Keratinocyte (primary cell): ENCODE data around the gene LRRC8C. TPM values are rescaled to one million over a fixed set of nuclear protein-coding genes. Genes with fewer than 3 reads are reported as not detected.

Experiments
- DNase-seq: peaks from one replicate; pipeline ENCODE4 v3.0.0-alpha.2; 2011; ENCODE audit warnings: low read depth, missing footprints, low spot score
- FAIRE-seq: peaks from 2 replicates; lab custom pipeline; 2011; peaks lifted over from hg19 to GRCh38; lab: Jason Lieb, UNC
- H2AFZ ChIP-seq: 2 replicates; pipeline ENCODE4 v1.6.0; 2012; ENCODE audit warnings: low read length, control low read depth, inconsistent platforms; ENCODE audit not compliant: control insufficient read depth
- H3K27ac ChIP-seq: 2 replicates; pipeline ENCODE4 v1.5.1; 2011; ENCODE audit warnings: low read length; ENCODE audit not compliant: control insufficient read depth, insufficient read depth
- H3K27me3 ChIP-seq: 3 replicates; pipeline ENCODE4 v1.6.0; 2011; ENCODE audit warnings: low read length; ENCODE audit not compliant: control insufficient read depth, insufficient read depth; ENCODE audit errors: extremely low read depth
- H3K36me3 ChIP-seq, 2 experiments: 2 replicates in 1 of 2; 3 replicates in 1 of 2; pipeline ENCODE4 v1.5.1; 2011; ENCODE audit warnings: low read length in 2 of 2, mild to moderate bottlenecking in 1 of 2; ENCODE audit not compliant: control insufficient read depth in 2 of 2, insufficient read depth in 2 of 2; ENCODE audit errors: extremely low read depth in 1 of 2
- H3K4me1 ChIP-seq: 3 replicates; pipeline ENCODE4 v1.5.1; 2011; ENCODE audit warnings: low read length; ENCODE audit not compliant: control insufficient read depth, insufficient read depth; ENCODE audit errors: extremely low read depth
- H3K4me2 ChIP-seq: 3 replicates; pipeline ENCODE4 v1.6.0; 2011; ENCODE audit warnings: low read depth, low read length; ENCODE audit not compliant: control insufficient read depth, insufficient read depth; ENCODE audit errors: extremely low read depth
- H3K4me3 ChIP-seq, 3 experiments: fragments of 200-600 bp in 1 of 3; sonication (generic) in 1 of 3; 2 replicates in 2 of 3; 3 replicates in 1 of 3; pipeline ENCODE4 v1.5.1; 2011 to 2016; ENCODE audit warnings: low read length in 3 of 3, mild to moderate bottlenecking in 3 of 3, control low read depth in 2 of 3, inconsistent platforms in 1 of 3, low read depth in 1 of 3, mixed read lengths in 1 of 3, mixed run types in 1 of 3, moderate library complexity in 1 of 3; ENCODE audit not compliant: control insufficient read depth in 2 of 3, insufficient read depth in 2 of 3; ENCODE audit errors: extremely low read depth in 1 of 3
- H3K79me2 ChIP-seq: 2 replicates; pipeline ENCODE4 v1.6.0; 2012; ENCODE audit warnings: low read length; ENCODE audit not compliant: control insufficient read depth, insufficient read depth
- H3K9ac ChIP-seq: 3 replicates; pipeline ENCODE4 v1.6.0; 2011; ENCODE audit warnings: low read length; ENCODE audit not compliant: control insufficient read depth, insufficient read depth; ENCODE audit errors: extremely low read depth
- H3K9me1 ChIP-seq: 3 replicates; pipeline ENCODE4 v1.6.0; 2011; ENCODE audit warnings: low read length; ENCODE audit not compliant: control insufficient read depth, insufficient read depth; ENCODE audit errors: extremely low read depth
- H3K9me3 ChIP-seq: 2 replicates; pipeline ENCODE4 v1.5.1; 2012; ENCODE audit warnings: low read depth, low read length; ENCODE audit not compliant: control insufficient read depth
- H4K20me1 ChIP-seq: 3 replicates; pipeline ENCODE4 v1.6.0; 2011; ENCODE audit warnings: low read length; ENCODE audit not compliant: control insufficient read depth, insufficient read depth; ENCODE audit errors: extremely low read depth
- CTCF ChIP-seq, 3 experiments: IDR thresholded peaks in 1 of 3; conservative IDR thresholded peaks in 1 of 3; optimal IDR thresholded peaks in 1 of 3; 2 replicates in 2 of 3; 3 replicates in 1 of 3; pipeline versions ENCODE3 to v1.5.1; 2011; ENCODE audit warnings: low read length in 3 of 3, mild to moderate bottlenecking in 3 of 3, moderate library complexity in 2 of 3, control low read depth in 1 of 3, inconsistent platforms in 1 of 3; ENCODE audit not compliant: insufficient read depth in 2 of 3; ENCODE audit errors: extremely low read depth in 1 of 3
- EZH2 ChIP-seq: IDR thresholded peaks from one replicate; pipeline ENCODE4 v1.6.1; 2012; ENCODE audit warnings: inconsistent platforms, mild to moderate bottlenecking, low read length, moderate library complexity
- dilution Hi-C: fragments of 300-500 bp; cut with MboI; formaldehyde crosslinking; loops from one replicate; pipeline ENCODE4 v1.7.0; 2020; ENCODE audit warnings: low sequenced_read_pairs; ENCODE audit not compliant: extremely low pct_ligation_motif_present
- polyA plus RNA-seq, 5 experiments: library from polyadenylated mRNA; depleted of rRNA in 3 of 5; stranded (reverse) in 3 of 5; stranded (forward) in 1 of 5; unstranded in 1 of 5; fragments of >200 nt; gene quantifications; 1 replicate in 1 of 5; 2 replicates in 3 of 5; 3 replicates in 1 of 5; pipeline versions ENCODE4 v1.2.1 to v1.2.3, GENCODE V29; 2011 to 2012; ENCODE audit warnings: missing spikeins in 2 of 5, low read depth in 1 of 5, low replicate concordance in 1 of 5

Gene LRRC8C
- polyA plus RNA-seq, 1 donor (not counting 4 experiments of a cell fraction or from before 2014, with no cell fraction given): 18.4 TPM

GRCh38 chr1:89688607-89689006 lies 55.7 kb downstream of the LRRC8C start:
- DNase-seq (no peak), FAIRE-seq (peak; percentile 73)
- no peak overlapping the region for H3K4me3 ChIP-seq
- no peaks in the 10 kb centered on the region for H3K9me1 ChIP-seq
- peaks cover 1 to 33% of the 10 kb centered on the region in 2 experiments for H3K36me3 ChIP-seq
- no peaks in the 10 kb centered on the region for H3K9me3 ChIP-seq
- H3K9ac ChIP-seq: no peak overlapping the region
- TF ChIP-seq EZH2: no peak
- TF ChIP-seq CTCF (optimal IDR thresholded peaks at IDR 0.05 in 1 of 3, IDR thresholded peaks at IDR 0.05 in 1 of 3, conservative IDR thresholded peaks at IDR 0.05 in 1 of 3; ENCODE audit: extremely low read depth in 1 of 3, insufficient read depth in 2 of 3, low read length in 3 of 3): no peak
- H3K79me2 ChIP-seq: peaks cover 8% of the 10 kb centered on the region
- no peak overlapping the region for H3K27ac ChIP-seq
- dilution Hi-C loops: no loop called here
- no peak overlapping the region for H3K4me2 ChIP-seq
- H4K20me1 ChIP-seq: no peaks in the 10 kb centered on the region
- H2AFZ ChIP-seq: no peak overlapping the region
- H3K27me3 ChIP-seq: no peaks in the 10 kb centered on the region
- no peaks in the 10 kb centered on the region for H3K4me1 ChIP-seq

DNA sequence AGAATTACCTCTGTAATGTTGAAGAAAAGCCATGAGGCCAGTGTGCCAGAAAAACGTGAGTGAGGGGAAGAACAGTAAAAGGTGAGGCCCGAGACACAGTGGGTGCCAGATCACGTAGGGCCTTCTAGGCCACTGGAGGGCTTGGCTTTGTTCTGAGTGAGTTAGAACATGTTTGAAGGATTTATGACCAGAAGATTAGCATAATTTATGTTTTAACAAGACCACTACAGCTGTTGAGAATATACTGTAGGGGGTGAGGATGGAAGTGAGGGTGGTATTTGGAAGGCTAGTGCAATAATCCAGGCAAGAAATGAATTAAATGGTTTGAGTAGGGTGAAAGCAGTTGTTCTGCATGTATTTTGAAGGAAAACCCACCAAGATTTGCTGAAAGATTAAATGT lies 56.3 kb downstream of the LRRC8C start:
- Histone ChIP-seq H3K4me1 (no peaks in the 10 kb centered on the region), H3K9me1 (no peaks in the 10 kb centered on the region), H3K36me3 (peaks cover 1 to 33% of the 10 kb centered on the region in 2 experiments), H3K4me2 (no peak overlapping the region), H2AFZ (no peak overlapping the region), H3K4me3 (no peak overlapping the region), H3K9me3 (no peaks in the 10 kb centered on the region), H3K79me2 (peaks cover 6% of the 10 kb centered on the region), H3K27me3 (no peaks in the 10 kb centered on the region), H3K27ac (no peak overlapping the region), H3K9ac (no peak overlapping the region), H4K20me1 (no peaks in the 10 kb centered on the region)
- dilution Hi-C loops: no loop called here
- TF ChIP-seq CTCF (optimal IDR thresholded peaks at IDR 0.05 in 1 of 3, IDR thresholded peaks at IDR 0.05 in 1 of 3, conservative IDR thresholded peaks at IDR 0.05 in 1 of 3; ENCODE audit: extremely low read depth in 1 of 3, insufficient read depth in 2 of 3, low read length in 3 of 3): no peak
- TF ChIP-seq EZH2: no peak
- FAIRE-seq (no peak), DNase-seq (no peak)
